NCI-H345 treated with DMSO at 0.1 percent for 48 hours (cell line): ENCODE data around the gene THADA.

Source experiments
- DNase-seq: peaks from one replicate; lab custom pipeline; 2025; ENCODE audit not compliant: unreplicated experiment; lab: John Stamatoyannopoulos, UW

The THADA gene

GRCh38 chr2:43258547-43259156, 337.2 kb downstream of the THADA start:
- DNase-seq, result no peak

GRCh38 chr2:43255296-43255910, 340.4 kb downstream of the THADA start:
- no peak for DNase-seq

- no peak for DNase-seq
Measured at GRCh38 chr2:43254331-43254730, 341.5 kb downstream of the THADA start.

- DNase-seq, result no peak
Measured at GRCh38 chr2:43251171-43251731, 344.6 kb downstream of the THADA start.

GRCh38 chr2:43250015-43250414, 345.8 kb downstream of the THADA start:
- DNase-seq, result no peak

- no peak for DNase-seq
Measured at GRCh38 chr2:43248621-43249020, 347.2 kb downstream of the THADA start.

DNA sequence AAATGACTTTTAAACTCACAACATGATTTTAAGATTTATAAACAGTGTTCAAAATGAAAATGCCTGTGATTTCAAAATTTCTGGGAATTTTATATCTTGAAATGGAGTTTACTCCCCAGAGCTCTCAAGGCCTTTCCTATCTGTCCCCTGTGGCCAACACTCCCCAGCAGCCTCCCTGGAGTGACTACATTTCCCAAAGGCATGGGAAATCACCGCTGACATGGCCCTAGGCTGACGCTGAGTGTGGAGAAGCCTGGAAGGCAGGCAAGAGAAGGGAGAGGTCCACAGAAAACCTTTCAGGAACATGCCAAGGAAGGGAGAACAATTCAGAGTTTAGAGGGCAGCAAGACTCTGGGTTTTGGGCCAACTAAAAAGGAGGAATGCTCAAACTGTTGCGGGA, 349.2 kb downstream of the THADA start:
- no peak for DNase-seq

DNA sequence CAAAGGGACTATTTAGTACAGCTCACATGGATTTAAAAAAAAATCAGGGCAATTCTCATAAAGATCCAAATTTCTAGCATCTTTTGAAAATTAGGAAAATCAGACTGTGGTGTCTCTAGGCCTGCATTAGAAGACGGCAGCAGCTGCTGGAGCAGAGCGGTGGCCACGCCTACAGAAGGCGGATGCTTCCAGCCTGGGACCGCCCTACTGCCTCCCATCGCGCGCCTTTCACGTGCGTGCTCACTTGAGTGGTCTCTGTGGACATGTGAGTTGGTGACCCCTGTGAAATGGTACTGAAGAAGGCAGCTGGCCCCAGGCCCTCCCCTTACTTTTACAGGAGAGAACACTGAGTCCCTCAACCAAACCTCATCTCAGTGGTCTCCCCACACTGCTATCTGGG, 354.3 kb downstream of the THADA start:
- no peak for DNase-seq

DNA sequence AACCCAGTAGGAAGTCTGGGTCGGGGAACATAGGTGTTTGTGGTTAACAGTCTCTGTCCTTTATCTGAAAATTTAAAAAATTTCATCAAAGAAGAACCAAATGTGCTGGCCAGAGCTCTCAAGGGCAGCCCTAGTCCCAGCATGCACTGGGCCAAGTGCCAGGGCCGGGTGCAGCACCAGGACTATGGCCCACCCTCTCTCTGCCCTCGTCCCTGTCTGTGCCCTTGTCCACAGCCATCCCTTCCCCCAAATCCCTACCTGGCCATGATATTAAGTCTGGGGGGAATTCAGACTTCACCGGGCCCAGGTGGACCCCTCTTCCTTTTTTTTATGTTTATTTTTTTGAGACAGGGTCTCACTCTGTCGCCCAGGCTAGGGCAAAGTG, 355.1 kb downstream of the THADA start:
- DNase-seq, result no peak

GRCh38 chr2:43239981-43240765, 355.7 kb downstream of the THADA start:
- no peak for DNase-seq

- no peak for DNase-seq
Measured at GRCh38 chr2:43238813-43239212, 357.0 kb downstream of the THADA start.

- DNase-seq, result no peak
Measured at GRCh38 chr2:43238176-43238575, 357.7 kb downstream of the THADA start.

DNA sequence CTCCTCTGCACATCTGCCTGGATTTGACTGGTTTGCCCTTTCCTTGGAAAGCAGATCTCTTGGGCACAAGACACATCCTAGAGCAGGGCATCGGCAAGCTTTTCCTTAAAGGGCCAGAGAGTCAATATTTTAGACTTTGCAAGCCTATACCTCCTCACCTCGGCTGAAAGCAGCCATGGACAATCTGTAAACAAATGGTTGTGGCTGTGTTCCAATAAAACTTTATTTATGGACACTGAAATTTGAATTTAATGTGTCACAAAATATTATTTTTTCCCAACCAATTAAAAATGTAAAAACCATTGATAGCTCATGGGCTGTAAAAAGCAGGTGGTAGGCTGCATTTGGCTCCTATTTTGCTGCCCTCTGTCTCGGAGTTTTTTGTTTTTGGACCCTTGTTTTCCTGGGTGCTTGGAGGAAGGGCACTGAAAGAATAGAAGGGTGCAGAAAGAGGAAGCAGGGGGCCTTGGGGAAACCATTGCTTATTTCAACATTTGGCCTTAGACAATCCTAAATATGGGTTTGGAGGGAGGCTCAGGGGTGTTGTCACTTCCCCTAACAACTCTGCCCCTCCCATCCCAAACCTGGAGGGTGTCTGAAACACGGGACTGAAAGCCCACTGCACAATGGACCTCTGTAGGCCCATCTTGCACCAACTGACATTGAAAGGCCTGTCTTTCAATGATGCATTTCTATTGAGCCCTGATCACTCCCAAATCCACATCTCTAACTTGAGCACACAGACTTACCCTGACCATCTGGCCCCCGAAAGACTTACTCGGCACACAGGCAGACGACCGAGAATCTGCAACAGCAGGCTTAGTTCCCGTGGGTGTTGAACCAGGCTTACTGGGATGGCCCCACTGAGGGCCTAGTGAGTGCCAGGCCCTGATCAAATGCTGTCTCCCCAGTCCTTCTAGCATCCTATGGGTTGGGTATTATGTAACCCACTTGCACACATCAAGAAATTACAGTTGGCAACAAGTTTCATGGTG, 362.3 kb downstream of the THADA start:
- DNase-seq, result no peak

DNA sequence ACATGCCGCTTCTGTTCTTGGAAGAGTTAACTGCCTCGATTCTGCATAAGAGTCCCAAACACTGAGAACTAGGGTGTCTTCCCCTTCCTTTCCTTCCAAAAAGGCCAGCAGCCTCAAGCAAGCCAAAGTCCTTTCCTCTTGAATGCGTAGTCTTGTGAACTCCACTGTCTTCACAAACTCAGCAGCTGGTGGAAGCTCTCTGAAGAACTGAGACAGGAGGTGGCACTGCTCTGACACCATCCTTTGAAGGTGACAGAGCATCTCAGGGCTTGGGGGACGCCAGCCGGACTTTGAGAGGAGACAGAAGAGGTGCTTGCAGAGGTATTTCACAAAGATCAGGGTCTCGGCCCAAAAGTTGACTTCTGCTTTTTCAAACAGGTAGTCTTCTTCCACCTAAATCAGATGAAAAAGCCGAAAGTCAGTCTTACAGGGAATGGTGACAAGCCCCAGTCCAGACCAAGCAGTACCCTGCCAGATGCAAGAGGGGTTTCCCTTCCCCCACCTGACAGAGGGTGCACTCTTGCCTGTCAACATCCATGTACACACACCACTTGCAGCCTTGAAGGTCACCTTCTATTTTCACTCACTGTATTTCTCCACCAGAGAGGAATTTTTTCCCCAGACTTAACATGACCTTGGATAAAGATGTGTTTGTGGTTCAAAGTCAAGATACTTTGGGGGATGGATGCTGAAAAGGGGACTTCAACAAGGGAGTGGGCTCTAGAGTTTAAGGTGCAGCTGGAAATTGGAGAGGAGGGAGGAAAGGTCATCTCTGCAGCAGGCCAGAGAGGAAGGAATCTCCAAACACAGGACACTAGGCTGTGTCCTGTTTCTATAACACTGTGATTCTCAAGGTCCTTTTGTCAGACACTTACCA, 364.6 kb downstream of the THADA start:
- DNase-seq, result no peak

DNA sequence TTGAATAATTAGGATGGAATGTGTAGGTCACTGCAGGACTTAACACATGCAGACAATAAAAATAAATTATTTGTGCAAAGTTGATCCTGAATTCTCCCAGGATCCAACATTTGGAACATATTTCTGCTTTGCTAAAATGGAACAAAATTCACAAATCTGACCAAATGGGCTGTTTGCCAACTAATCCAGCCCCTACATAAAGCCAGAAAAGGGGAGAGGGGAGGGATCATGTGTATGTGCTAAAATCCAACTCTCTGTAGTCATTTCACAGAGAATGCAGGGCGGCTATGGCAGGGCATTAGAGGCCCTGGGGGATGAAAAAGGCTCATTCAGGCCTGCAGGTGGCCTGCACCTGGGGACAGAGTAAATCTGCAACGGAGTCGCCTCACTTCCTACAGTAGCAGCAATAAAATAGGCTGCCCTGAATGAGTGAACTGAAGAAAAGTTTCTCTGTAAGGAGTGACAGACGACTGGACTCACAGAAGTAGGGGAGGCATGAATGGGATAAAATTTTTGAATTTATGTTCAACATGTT, 365.4 kb downstream of the THADA start:
- DNase-seq, result no peak

- DNase-seq, result no peak
Measured at GRCh38 chr2:43228756-43229659, 366.8 kb downstream of the THADA start.

DNA sequence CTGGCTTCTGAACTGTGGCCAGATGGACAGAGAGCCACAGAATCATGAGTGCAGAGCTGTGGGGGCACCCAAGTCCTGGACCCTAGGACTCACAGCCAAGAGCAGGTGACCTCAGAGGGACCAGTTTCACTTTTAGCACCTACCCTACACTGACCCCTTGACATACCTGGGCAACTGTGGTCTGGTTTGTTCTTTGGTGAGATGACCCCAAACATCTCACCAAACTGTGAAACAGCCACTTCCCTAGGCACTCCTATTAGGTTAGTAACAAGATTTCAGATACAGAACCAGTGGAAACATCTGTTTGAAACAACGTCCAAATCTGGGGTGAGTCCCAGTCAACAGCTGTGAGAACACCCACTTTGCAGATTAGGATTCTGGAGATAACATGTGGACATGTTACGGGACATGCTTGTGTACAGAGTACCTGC, 367.5 kb downstream of the THADA start:
- DNase-seq, result no peak

DNA sequence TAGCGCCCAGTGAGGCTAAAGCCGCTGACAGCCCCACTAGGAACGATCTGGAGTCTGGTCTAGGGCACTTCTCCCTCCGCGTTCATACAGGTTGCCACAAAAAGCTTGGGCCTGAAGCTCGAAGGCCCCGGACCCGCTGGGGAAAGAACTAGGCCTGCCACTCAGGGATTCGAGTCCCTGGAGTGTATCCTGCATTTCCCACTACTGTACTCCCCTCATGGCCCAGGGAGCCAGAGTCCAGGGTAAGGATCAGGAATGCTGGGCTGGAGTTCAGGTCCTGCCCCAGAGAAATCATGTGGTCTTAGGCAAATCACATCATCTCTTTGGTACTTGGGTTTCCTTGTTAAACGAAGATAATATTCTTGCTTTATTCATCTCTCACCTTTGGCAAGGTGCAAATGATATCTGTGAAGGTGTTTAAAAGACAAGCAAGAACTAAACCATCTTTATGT, 368.0 kb downstream of the THADA start:
- no peak for DNase-seq
